Effector CD8-positive, alpha-beta T cell (primary cell): ENCODE measurements around the gene ATAD1.
"Not testable (repeated sequence)": the region's sequence is repeated elsewhere in the genome, so short reads cannot be mapped to it uniquely, and the experiment has no call there.

Experiments used
- DNase-seq: peaks from one replicate; lab custom pipeline; 2025; lab: John Stamatoyannopoulos, UW

Gene ATAD1

GRCh38 chr10:87753995-87754866, 63.8 kb downstream of the ATAD1 start:
- DNase-seq = no peak

GRCh38 chr10:87752566-87752965, 65.5 kb downstream of the ATAD1 start:
- no peak for DNase-seq

- no peak for DNase-seq
Measured at GRCh38 chr10:87751274-87751673, 66.8 kb downstream of the ATAD1 start.

GRCh38 chr10:87750817-87751216, 67.2 kb downstream of the ATAD1 start:
- DNase-seq = no peak

GRCh38 chr10:87750001-87750671, 67.9 kb downstream of the ATAD1 start:
- DNase-seq = no peak

- not testable (repeated sequence) for DNase-seq
Measured at GRCh38 chr10:87748244-87748643, 69.8 kb downstream of the ATAD1 start.

GRCh38 chr10:87746911-87747310, 71.1 kb downstream of the ATAD1 start:
- no peak for DNase-seq

GRCh38 chr10:87744606-87745005, 73.4 kb downstream of the ATAD1 start:
- no peak for DNase-seq

- not testable (repeated sequence) for DNase-seq
Measured at GRCh38 chr10:87742992-87743610, 74.9 kb downstream of the ATAD1 start.

GRCh38 chr10:87740254-87740655, 77.8 kb downstream of the ATAD1 start:
- DNase-seq = no peak

GRCh38 chr10:87739703-87740102, 78.3 kb downstream of the ATAD1 start:
- no peak for DNase-seq

GRCh38 chr10:87738253-87738652, 79.8 kb downstream of the ATAD1 start:
- not testable (repeated sequence) for DNase-seq

GRCh38 chr10:87734987-87735827, 82.8 kb downstream of the ATAD1 start:
- no peak for DNase-seq

- no peak for DNase-seq
Measured at GRCh38 chr10:87733081-87733480, 84.9 kb downstream of the ATAD1 start.

GRCh38 chr10:87729940-87730339, 88.1 kb downstream of the ATAD1 start:
- DNase-seq = no peak

GRCh38 chr10:87724789-87725188, 93.2 kb downstream of the ATAD1 start:
- no peak for DNase-seq

- DNase-seq = no peak
Measured at GRCh38 chr10:87723500-87723899, 94.5 kb downstream of the ATAD1 start.

- DNase-seq = no peak
Measured at GRCh38 chr10:87722716-87723115, 95.3 kb downstream of the ATAD1 start.

GRCh38 chr10:87721781-87722180, 96.2 kb downstream of the ATAD1 start:
- DNase-seq = no peak

- no peak for DNase-seq
Measured at GRCh38 chr10:87720665-87721064, 97.4 kb downstream of the ATAD1 start.

- no peak for DNase-seq
Measured at GRCh38 chr10:87716348-87716670, 101.7 kb downstream of the ATAD1 start.
